Diencephalon (tissue), 1 donor: ENCODE measurements around the gene JCHAIN. TPM values are rescaled to one million over a fixed set of nuclear protein-coding genes. Genes with fewer than 3 reads are reported as not detected.

Experiments used
- small RNA-seq: library from RNA; depleted of rRNA; stranded (forward); fragments of <200 nt; gene quantifications from one replicate; pipeline ENCODE3, GENCODE V24; 2014
- total RNA-seq: library from RNA; depleted of rRNA; stranded (reverse); fragments of >200 nt; gene quantifications from one replicate; pipeline ENCODE4 v1.2.3, GENCODE V29; 2014

JCHAIN gene
- not detected for total RNA-seq

DNA sequence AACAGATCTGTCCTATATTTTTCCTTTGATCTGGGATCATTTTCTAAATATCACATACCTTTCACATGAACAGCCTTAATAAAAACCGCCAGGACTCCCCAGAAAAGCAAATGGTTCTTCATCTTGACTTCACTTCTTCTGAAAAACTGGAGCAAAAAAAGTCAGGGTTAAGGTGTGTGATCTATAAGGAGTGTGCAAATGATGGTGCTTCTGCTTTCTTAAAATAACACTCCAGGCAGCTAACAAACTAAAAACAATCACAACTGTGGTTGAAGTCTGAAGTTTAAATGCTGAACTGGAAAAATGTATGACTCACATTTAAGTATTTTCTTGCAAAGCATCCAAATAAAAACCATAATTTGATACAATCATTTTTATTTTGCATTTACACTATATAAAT is at the start of gene JCHAIN:
TSS of gene JCHAIN (minus strand) at position 140 of the 400 bp plus-strand sequence. CDS start at position 122, 18 bp downstream.

DNA sequence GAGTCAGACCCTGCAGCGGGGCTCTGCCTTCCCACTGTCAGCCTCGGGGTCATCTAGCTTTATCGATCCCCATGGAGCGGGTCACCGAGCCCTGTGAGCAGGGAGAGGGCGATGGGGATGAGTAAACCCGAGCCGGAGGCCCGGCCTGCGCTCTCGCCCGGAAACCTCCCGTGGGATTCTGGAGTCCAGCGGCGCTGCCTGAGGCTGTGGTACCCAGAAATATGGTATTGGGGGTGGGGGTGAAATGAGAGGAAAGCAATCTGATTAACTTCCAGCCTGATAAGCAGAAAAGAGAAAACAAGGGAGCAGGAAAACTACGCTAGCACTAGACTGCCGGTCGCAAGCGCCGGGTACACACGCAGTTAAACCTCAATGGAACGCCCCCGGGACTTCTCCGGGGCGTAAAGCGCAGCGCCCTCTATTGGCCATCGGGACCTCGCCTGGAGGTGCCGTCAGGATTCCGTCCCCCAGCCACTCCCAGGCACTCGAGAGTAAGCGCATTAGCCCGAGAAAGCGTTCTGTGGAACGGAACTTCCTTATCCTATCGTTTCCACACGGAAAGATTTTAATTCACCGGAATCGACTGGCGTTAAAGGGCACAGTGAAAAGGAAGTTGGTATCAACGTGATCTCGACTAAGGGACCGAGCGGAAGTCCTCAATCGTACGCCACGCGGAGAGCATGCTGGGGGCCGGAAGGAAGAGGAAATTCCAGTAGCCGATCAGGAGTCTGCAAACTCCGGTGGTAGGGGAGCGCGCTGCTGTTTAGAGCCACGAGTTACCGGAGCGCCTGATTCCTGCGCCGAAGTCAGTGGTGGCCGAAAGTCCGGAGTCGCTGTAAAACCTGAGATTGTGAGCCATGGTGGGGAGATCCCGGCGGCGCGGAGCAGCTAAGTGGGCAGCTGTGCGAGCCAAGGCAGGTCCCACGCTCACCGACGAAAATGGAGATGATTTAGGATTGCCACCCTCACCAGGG is 21.8 kb upstream of the JCHAIN start, which contains the start of gene UTP3:
TSS of gene UTP3 (plus strand) at position 712 of the 974 bp plus-strand sequence. CDS start at position 858, 146 bp downstream.

DNA sequence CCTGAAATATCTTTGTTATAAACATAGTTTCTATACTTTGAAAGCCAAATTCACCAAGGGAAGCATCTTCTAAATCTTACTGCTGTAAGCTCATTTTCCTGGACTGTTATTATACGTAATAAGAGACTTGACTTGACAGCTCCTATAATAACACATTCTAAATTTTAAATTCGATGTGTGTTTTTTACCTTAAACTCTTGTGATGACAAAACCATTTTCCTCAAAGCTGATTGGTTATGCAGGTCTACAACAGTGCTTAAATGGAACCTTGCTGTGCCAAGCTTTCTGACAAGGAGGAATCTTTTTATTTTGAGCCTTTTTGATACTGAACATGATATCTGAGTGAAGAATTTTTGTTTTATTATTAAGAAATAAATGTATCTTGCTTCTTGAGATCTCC is 37.9 kb downstream of the JCHAIN start, which contains the start of gene ENAM:
TSS of gene ENAM (plus strand) at position 301 of the 400 bp plus-strand sequence. CDS start 757 bp downstream, outside the sequence.

Small RNA genes within 50 kb of the gene (small RNA-seq; reads per million reads assigned to genes)
- gene RNU6-520P, result not detected
- not detected for gene RNU6-784P

Other genes with a start within 250 kb of the JCHAIN start
- not detected for gene MUC7, start 194.3 kb downstream of the JCHAIN start, total RNA-seq
- gene AMTN, start 147.9 kb downstream of the JCHAIN start, total RNA-seq, result not detected
- 0.92 TPM for gene AMBN, start 74.3 kb downstream of the JCHAIN start, total RNA-seq
- gene ENAM, start 37.8 kb downstream of the JCHAIN start, total RNA-seq, result not detected
- gene UTP3, start 22.0 kb upstream of the JCHAIN start, total RNA-seq, result 18.0 TPM
- 564 TPM for gene RUFY3, start 55.5 kb upstream of the JCHAIN start, total RNA-seq
- gene GRSF1, start 173.4 kb upstream of the JCHAIN start, total RNA-seq, result 59.3 TPM
- gene MOB1B, start 235.9 kb upstream of the JCHAIN start, total RNA-seq, result 36.9 TPM